ENCODE results near the gene KY. TPM values are rescaled to one million over a fixed set of nuclear protein-coding genes. Genes with fewer than 3 reads are reported as not detected.

KY gene
- total and polyA plus RNA-seq, 2 donors (not counting 1 experiment from before 2014, with no cell fraction given), result under 0.01 to 0.12 TPM

DNA sequence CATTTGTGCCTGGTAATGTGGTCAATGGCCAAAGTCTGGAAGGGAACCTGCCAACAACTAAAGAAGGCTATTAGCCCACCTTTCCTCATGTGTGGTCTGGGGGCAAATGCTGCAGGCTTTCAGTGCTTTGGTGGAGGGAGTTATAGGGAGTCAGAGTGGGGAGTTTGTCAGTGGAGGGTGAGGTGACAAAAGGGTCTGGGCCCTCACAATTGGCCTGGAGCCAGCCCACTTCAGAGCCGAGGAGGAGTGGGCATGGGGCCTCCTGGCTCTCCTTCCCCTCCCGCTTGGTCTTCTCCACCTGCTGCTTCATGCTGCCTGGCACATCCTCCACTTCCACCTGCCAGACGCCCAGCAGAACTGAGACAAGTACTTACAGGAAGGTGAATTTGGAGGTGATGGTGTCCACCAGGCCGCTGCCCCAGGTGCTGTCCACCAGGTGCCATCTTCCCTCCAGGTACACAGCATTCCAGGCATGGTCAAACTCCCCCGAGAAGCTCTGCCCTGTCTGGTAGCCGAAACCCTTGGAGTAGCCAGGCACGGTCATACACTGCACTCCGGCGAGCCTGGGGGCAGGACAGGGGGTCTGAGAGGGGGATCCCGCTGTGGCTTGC lies 40.9 kb downstream of the KY start:
- TF ChIP-seq EZH2 (IDR thresholded peaks at IDR 0.05; ENCODE audit: low read length, missing control alignments), result no peak
- TF ChIP-seq, protein P1, sequence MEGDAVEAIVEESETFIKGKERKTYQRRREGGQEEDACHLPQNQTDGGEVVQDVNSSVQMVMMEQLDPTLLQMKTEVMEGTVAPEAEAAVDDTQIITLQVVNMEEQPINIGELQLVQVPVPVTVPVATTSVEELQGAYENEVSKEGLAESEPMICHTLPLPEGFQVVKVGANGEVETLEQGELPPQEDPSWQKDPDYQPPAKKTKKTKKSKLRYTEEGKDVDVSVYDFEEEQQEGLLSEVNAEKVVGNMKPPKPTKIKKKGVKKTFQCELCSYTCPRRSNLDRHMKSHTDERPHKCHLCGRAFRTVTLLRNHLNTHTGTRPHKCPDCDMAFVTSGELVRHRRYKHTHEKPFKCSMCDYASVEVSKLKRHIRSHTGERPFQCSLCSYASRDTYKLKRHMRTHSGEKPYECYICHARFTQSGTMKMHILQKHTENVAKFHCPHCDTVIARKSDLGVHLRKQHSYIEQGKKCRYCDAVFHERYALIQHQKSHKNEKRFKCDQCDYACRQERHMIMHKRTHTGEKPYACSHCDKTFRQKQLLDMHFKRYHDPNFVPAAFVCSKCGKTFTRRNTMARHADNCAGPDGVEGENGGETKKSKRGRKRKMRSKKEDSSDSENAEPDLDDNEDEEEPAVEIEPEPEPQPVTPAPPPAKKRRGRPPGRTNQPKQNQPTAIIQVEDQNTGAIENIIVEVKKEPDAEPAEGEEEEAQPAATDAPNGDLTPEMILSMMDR (conservative IDR thresholded peaks at IDR 0.05 in 1 of 2, IDR thresholded peaks at IDR 0.05 in 1 of 2; ENCODE audit: low read depth in 1 of 2, low read length in 2 of 2), result no peak
- no peaks in the 10 kb centered on the region for H3K4me1 ChIP-seq (ENCODE audit: control insufficient read depth, extremely low read depth, insufficient read depth, low read length)

DNA sequence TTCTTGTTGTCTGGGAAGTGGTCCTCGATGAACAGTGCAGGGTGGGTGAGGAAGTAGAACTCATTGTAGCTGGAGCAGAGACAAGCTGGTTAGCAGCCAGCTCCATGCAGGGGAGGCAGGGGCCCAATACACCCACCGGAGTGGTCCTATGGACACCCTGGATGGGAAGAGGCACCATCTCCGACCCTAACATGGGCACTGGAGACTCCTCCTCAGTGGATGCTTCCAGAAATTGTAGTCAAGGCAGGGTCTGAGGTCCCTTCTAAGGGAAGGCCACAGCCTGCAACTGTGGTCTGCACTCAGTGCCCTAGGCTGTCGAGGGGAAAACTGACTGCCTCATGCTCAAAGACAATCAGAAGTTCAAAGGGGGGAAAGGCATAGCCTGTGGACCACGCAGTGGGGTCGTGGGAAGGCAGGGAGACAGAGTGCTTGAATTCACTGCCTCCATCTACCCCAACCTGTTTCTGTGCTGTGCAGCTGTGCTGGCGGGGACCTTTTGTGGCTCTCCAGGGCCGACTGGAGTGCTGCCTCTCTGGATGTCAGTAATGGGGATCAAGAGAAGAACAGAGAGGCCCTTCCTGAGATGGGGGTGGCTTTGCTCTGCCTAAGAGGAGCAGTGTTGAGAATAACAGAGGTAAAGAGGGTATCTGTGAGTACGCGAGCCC lies 41.9 kb downstream of the KY start:
- Histone ChIP-seq H3K4me3 (replicated peaks in 1 of 4; ENCODE audit: control extremely low read depth in 1 of 4, insufficient read depth in 1 of 4, low read depth in 3 of 4, low read length in 4 of 4) (no peak overlapping the region), H3K36me3 (ENCODE audit: control insufficient read depth, insufficient read depth, low read length) (no peaks in the 10 kb centered on the region), H2AFZ (ENCODE audit: low read length) (no peak overlapping the region), H3K9ac (ENCODE audit: insufficient read depth, low read length) (no peak overlapping the region), H4K20me1 (ENCODE audit: control insufficient read depth, extremely low read depth, insufficient read depth, low read length) (no peaks in the 10 kb centered on the region), H3K79me2 (ENCODE audit: control insufficient read depth, insufficient read depth, low read length) (no peaks in the 10 kb centered on the region), H3K27me3 (ENCODE audit: control insufficient read depth, insufficient read depth, low read length) (peaks cover 3% of the 10 kb centered on the region), H3K4me1 (ENCODE audit: control insufficient read depth, extremely low read depth, insufficient read depth, low read length) (no peaks in the 10 kb centered on the region), H3K9me3 (ENCODE audit: control insufficient read depth, insufficient read depth, low read depth, low read length) (no peaks in the 10 kb centered on the region), H3K4me2 (ENCODE audit: extremely low read depth, insufficient read depth, low read length) (no peak overlapping the region), H3K27ac (ENCODE audit: insufficient read depth, low read length) (no peak overlapping the region)
- no peak for DNase-seq (ENCODE audit: low read depth in 2 of 2)
- TF ChIP-seq EZH2 (IDR thresholded peaks at IDR 0.05; ENCODE audit: low read length, missing control alignments), result no peak
- TF ChIP-seq, protein P1 (conservative IDR thresholded peaks at IDR 0.05 in 1 of 2, IDR thresholded peaks at IDR 0.05 in 1 of 2; ENCODE audit: low read depth in 1 of 2, low read length in 2 of 2), result no peak

More for the DNA sequence above, 40.9 kb downstream of the KY start:
- Histone ChIP-seq H3K9me3 (ENCODE audit: control insufficient read depth, insufficient read depth, low read depth, low read length) (no peaks in the 10 kb centered on the region), H3K4me3 (replicated peaks in 1 of 4; ENCODE audit: control extremely low read depth in 1 of 4, insufficient read depth in 1 of 4, low read depth in 3 of 4, low read length in 4 of 4) (no peak overlapping the region), H3K9ac (ENCODE audit: insufficient read depth, low read length) (no peak overlapping the region), H3K36me3 (ENCODE audit: control insufficient read depth, insufficient read depth, low read length) (no peaks in the 10 kb centered on the region), H2AFZ (ENCODE audit: low read length) (no peak overlapping the region), H4K20me1 (ENCODE audit: control insufficient read depth, extremely low read depth, insufficient read depth, low read length) (no peaks in the 10 kb centered on the region), H3K27me3 (ENCODE audit: control insufficient read depth, insufficient read depth, low read length) (peaks cover 3% of the 10 kb centered on the region), H3K79me2 (ENCODE audit: control insufficient read depth, insufficient read depth, low read length) (no peaks in the 10 kb centered on the region), H3K27ac (ENCODE audit: insufficient read depth, low read length) (no peak overlapping the region), H3K4me2 (ENCODE audit: extremely low read depth, insufficient read depth, low read length) (no peak overlapping the region)
- no peak for DNase-seq (ENCODE audit: low read depth in 2 of 2)

DNA sequence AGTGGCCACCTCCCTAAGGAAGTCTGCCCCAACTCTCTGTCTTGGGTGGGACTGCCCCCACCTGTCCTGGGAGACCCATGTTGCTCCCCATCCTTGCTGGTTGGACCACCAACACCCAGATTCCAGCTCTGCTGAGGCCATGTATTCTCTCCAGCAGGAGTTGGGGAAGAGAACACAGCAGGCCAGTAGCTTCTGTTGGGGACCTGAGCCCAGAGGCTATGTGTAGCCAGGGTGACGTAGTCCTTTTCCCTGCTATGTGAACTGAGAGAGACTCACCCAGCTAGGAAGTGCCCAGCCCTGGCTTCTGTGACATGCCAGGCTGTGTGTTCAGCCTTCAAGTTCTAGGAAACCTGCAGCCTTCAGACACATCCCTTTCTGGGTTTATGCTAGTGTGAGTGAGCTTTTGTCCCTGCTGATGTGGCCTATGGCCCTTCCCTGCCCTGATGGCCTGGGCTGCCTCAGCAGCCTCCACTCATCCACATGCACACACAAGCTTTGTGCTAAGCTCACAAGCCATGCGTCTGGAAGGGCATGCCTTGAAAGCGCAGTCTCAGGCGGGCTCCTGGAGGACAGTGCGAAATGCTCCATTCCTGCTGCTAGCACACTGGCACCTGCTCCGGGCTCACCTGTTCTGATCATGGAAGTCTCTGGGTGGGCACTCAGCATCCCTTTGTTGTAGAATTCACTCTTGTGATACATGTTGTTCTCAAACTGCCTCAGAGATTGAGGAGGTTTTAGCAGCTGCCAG lies 42.6 kb downstream of the KY start:
- Histone ChIP-seq H3K36me3 (ENCODE audit: control insufficient read depth, insufficient read depth, low read length) (no peaks in the 10 kb centered on the region), H3K79me2 (ENCODE audit: control insufficient read depth, insufficient read depth, low read length) (no peaks in the 10 kb centered on the region), H3K9ac (ENCODE audit: insufficient read depth, low read length) (no peak overlapping the region), H3K4me1 (ENCODE audit: control insufficient read depth, extremely low read depth, insufficient read depth, low read length) (no peaks in the 10 kb centered on the region), H4K20me1 (ENCODE audit: control insufficient read depth, extremely low read depth, insufficient read depth, low read length) (no peaks in the 10 kb centered on the region), H3K27me3 (ENCODE audit: control insufficient read depth, insufficient read depth, low read length) (peaks cover 3% of the 10 kb centered on the region), H3K4me2 (ENCODE audit: extremely low read depth, insufficient read depth, low read length) (no peak overlapping the region), H3K4me3 (replicated peaks in 1 of 4; ENCODE audit: control extremely low read depth in 1 of 4, insufficient read depth in 1 of 4, low read depth in 3 of 4, low read length in 4 of 4) (no peak overlapping the region), H2AFZ (ENCODE audit: low read length) (no peak overlapping the region), H3K9me3 (ENCODE audit: control insufficient read depth, insufficient read depth, low read depth, low read length) (no peaks in the 10 kb centered on the region), H3K27ac (ENCODE audit: insufficient read depth, low read length) (no peak overlapping the region)
- DNase-seq (ENCODE audit: low read depth in 2 of 2), result no peak
- TF ChIP-seq EZH2 (IDR thresholded peaks at IDR 0.05; ENCODE audit: low read length, missing control alignments), result no peak
- TF ChIP-seq, protein P1 (conservative IDR thresholded peaks at IDR 0.05 in 1 of 2, IDR thresholded peaks at IDR 0.05 in 1 of 2; ENCODE audit: low read depth in 1 of 2, low read length in 2 of 2), result no peak

All from fibroblast of lung (primary cell).